ACHN (cell line): ENCODE data around the gene FJX1.
A peak's percentile ranks its signal among the peaks of the same experiment; 100 is the strongest.

Experiments used
- DNase-seq: peaks from one replicate; pipeline ENCODE4 v3.0.0-alpha.2; 2015
- in situ Hi-C: cut with HindIII; loops from 2 replicates; pipeline ENCODE4 v1.10.0; 2017; ENCODE audit warnings: low sequenced_read_pairs, low pct_ligation_motif_present, low pct_unique_long_range_greater_than_20kb

Gene FJX1

GRCh38 chr11:35602160-35602793, 16.0 kb upstream of the FJX1 start:
- in situ Hi-C loops: no loop called here

DNA sequence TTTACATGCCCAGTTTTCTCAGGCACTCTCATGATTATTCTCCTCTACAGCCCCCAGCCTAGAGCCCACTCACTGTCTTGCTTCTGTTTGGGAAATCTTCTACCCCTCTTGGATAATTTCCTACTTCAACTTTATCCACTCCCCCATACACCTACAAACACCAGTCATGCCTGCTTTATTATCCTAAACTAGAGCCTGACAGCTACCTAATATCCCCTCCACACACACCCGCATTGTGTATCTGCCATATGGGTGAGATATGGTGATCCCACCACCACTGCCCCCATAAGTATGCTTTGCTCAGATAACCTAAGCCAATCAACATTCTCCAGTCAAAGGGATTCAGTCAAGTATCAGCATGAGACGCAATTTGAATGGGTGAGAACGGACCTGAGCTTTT, 15.3 kb upstream of the FJX1 start:
- DNase-seq: no peak
- in situ Hi-C loops: no loop called here

More at GRCh38 chr11:35602160-35602793, 16.0 kb upstream of the FJX1 start:
- no peak for DNase-seq

GRCh38 chr11:35605706-35606105, 12.6 kb upstream of the FJX1 start:
- in situ Hi-C loops: no loop called here
- DNase-seq: no peak

GRCh38 chr11:35606206-35606605, 12.1 kb upstream of the FJX1 start:
- DNase-seq: no peak
- in situ Hi-C loops: no loop called here

DNA sequence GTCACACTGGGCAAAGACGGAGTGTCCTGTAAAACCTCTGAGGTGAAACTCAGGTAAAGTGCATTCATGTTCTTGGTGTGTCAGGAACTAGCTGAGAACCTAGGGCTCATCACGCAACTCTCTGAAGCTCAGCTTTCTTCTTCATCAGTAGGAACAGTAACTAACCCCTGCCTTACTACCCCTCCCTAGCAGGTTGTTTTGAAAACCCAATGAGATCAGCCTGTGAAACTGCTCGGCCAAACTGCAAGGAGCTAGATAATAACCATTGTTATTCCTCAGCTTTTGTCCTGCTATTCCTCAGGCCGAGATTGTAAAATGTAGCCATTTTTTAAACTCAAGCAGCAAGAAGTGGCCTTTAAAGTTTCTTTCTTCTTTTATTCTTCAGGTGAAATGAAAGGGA, 9.8 kb upstream of the FJX1 start:
- DNase-seq: no peak
- in situ Hi-C loops: no loop called here

- no peak for DNase-seq
- in situ Hi-C loops: no loop called here
These were observed 8.6 kb upstream of the FJX1 start for GRCh38 chr11:35609656-35610055.

- in situ Hi-C loops: no loop called here
These were observed 7.6 kb upstream of the FJX1 start for GRCh38 chr11:35610631-35611030.

GRCh38 chr11:35611741-35612140, 6.5 kb upstream of the FJX1 start:
- DNase-seq: no peak
- in situ Hi-C loops: no loop called here

More at GRCh38 chr11:35610631-35611030, 7.6 kb upstream of the FJX1 start:
- no peak for DNase-seq

GRCh38 chr11:35614939-35615569, 3.2 kb upstream of the FJX1 start:
- in situ Hi-C loops: no loop called here

DNA sequence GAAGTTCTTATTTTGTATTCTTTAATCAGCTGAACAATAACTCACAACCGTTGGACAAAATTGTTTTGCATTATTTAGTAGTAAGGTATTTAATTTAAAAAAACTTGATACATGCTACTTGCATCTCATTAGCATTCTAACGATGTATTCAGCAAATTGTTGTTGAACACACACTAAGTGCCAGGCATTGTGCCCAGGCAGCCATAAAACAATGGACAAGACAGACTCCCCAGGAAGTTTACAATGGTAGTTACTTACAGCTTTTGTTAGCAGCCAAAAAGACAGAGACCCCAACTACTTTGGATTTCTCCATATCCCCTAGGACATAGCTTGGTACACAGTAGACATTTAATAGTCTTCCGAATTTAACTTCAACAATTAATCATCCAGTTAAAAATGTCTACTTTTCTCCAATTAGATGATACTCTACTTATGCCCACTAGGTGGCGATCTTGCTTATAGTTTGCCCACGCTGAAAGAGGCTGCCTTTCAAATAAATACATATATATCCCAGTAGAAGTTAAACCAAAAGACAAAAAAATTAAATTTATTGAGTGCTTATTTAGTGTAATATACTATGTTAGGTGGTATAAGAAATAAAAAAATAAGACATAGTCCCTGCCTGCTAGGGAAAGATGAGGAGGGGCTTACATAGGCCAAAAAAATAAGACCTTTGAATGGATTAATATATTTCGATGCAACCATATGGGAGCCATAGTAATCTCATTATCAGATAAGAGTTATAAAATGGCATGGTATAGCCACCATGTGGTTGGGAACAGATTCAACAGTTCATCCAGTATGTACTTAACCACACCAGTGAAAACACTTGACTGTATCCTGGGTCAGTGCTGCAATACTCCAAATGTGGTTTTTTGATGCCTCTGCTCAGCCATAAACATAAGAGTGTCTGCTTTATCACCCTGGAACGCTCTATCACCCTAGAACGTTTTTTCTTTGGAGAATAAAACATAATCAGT, 2.0 kb upstream of the FJX1 start:
- DNase-seq: peak; percentile 52
- in situ Hi-C loops: no loop called here

More at GRCh38 chr11:35614939-35615569, 3.2 kb upstream of the FJX1 start:
- no peak for DNase-seq

DNA sequence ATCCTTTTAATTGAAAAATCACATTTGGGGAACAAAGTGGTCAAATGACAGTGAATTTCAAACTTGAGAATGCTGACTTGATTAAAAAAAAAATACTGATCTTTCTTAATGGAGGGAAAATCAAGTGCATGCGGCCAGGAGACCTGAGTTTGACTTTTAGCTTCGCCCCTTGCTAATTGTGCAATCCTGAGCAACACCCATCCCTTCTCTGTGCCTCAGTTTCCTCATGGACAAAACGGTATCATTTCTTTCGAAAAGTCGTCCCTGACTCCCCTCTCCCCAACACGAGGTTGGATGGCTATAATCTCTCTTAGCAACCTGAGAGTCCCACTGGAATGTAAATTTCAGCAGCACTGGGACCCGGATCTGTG, 959 bp upstream of the FJX1 start:
- in situ Hi-C loops: no loop called here
- no peak for DNase-seq

GRCh38 chr11:35618497-35619115, 346 bp downstream of the FJX1 start:
- in situ Hi-C loops: no loop called here

DNA sequence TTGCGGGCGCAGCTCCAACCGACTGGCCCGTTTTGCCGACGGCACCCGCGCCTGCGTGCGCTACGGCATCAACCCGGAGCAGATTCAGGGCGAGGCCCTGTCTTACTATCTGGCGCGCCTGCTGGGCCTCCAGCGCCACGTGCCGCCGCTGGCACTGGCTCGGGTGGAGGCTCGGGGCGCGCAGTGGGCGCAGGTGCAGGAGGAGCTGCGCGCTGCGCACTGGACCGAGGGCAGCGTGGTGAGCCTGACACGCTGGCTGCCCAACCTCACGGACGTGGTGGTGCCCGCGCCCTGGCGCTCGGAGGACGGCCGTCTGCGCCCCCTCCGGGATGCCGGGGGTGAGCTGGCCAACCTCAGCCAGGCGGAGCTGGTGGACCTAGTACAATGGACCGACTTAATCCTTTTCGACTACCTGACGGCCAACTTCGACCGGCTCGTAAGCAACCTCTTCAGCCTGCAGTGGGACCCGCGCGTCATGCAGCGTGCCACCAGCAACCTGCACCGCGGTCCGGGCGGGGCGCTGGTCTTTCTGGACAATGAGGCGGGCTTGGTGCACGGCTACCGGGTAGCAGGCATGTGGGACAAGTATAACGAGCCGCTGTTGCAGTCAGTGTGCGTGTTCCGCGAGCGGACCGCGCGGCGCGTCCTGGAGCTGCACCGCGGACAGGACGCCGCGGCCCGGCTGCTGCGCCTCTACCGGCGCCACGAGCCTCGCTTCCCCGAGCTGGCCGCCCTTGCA, 1.0 kb downstream of the FJX1 start:
- in situ Hi-C loops: no loop called here
- peak; percentile 56 for DNase-seq

More at GRCh38 chr11:35618497-35619115, 346 bp downstream of the FJX1 start:
- no peak for DNase-seq

DNA sequence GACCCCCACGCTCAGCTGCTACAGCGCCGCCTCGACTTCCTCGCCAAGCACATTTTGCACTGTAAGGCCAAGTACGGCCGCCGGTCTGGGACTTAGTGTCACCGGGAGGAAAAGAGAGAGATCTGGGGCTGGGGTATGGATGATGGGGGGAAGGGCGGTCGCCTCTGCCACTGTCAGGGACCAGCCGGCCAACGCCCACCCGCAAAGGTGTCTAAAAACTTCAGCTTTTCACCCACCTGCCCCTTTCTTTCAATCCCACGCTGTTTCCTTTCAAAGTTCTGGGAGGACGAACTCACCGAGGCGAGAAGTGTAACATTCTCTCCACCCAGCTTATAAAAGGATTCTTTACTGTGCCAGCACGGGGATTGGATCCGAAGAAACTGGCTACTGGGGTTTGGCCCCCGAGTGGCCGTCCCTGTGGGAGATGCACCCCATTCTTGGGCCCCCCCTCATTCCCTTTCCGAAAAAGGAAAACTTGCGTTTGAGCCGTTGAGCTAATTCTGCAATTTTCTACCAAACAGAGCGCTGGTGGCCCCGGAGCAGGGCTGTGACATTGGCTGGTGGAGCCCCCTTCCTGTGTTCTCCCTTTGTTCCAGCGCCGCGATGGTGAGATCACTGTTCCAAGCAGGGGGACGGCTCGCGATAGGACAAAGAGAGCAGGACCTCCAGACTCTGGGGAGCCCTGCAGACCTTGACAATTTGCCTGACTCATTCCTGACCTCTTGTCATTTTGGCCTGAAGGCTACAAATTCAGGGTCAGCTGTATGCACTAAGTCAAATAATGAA, 1.8 kb downstream of the FJX1 start:
- in situ Hi-C loops: no loop called here
- peak; percentile 76 for DNase-seq

DNA sequence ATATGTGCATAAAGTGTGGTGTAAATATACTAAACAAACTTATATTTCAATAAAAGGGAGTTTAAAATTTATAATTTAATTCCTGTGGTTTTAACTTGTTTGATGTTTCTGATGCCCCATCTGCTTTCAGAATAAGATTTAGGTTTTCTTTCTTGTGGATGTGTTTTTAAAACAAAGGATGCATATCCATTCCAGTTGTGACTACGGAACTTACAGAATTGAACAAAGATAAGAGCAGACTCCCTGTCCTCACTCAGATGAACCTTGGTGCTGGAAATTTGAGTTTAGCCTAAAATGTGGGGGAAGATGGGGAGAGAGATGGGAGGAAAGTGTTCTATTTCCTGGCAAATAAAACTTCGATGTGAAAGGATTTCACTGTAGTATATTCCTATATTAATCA, 2.5 kb downstream of the FJX1 start:
- DNase-seq: no peak
- in situ Hi-C loops: no loop called here

GRCh38 chr11:35621620-35622019, 3.4 kb downstream of the FJX1 start:
- no peak for DNase-seq
- in situ Hi-C loops: no loop called here

DNA sequence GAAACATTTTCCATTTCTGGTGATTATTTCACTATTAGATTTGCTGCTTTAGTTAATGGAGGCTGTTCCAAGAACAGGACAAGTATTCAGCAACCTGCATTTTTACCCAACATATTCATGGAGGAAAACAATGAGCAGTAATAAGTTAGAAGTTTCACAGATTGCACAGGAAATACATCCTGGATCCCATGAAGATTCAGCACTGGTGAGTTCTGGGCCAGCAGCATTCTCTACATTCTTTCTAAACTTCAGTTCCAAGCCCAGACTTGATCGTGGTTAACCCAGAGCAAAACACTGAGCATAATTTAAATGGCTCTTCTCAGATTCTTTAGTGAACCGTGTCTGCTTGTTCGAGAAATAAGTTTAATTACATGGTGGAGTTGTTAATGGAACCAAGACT, 3.8 kb downstream of the FJX1 start:
- DNase-seq: peak; percentile 79
- in situ Hi-C loops: no loop called here
